HepG2 (cell line): ENCODE results near the gene PWP1. TPM values are rescaled to one million over a fixed set of nuclear protein-coding genes. Genes with fewer than 3 reads are reported as not detected.

Experiments
- MLLT10 ChIP-seq: sonication (generic); formaldehyde crosslinking; IDR thresholded peaks from 2 replicates; pipeline ENCODE4 v1.4.0; 2020; ENCODE audit warnings: missing genetic modification reagents
- POGK ChIP-seq: sonication (generic); formaldehyde crosslinking; conservative IDR thresholded peaks from 2 replicates; pipeline ENCODE4 v1.8.0; 2022; ENCODE audit warnings: mild to moderate bottlenecking, moderate library complexity, missing genetic modification reagents
- TAF15 ChIP-seq: fragments of 200-400 bp; formaldehyde crosslinking; IDR thresholded peaks from one replicate; pipeline ENCODE4 v1.6.1; 2018; ENCODE audit warnings: mild to moderate bottlenecking, low read depth, low read length; ENCODE audit not compliant: poor library complexity, severe bottlenecking
- TCF7L2 ChIP-seq: IDR thresholded peaks from 2 replicates; pipeline ENCODE4 v1.6.1; 2011; ENCODE audit warnings: mild to moderate bottlenecking, low read depth, low read length, moderate library complexity
- ZNF407 ChIP-seq: sonication (generic); formaldehyde crosslinking; IDR thresholded peaks from one replicate; pipeline ENCODE4 v1.5.1; 2020; ENCODE audit warnings: mild to moderate bottlenecking, missing genetic modification reagents; ENCODE audit errors: not compliant biosample characterization
- polyA plus RNA-seq, 8 experiments: library from polyadenylated mRNA; depleted of rRNA in 3 of 8; stranded (reverse) in 7 of 8; unstranded in 1 of 8; fragments of >200 nt; fragmentation: Illumina TruSeq in 4 of 8; extraction: Trizol in 4 of 8; gene quantifications; 2 replicates each; pipeline versions ENCODE4 v1.2.1 to v1.2.3, GENCODE V29; 2011 to 2016; ENCODE audit warnings: low read depth in 4 of 8, missing spikeins in 1 of 8, mixed read lengths in 1 of 8; ENCODE audit not compliant: insufficient read depth in 1 of 8
- total RNA-seq, 5 experiments: library from RNA; depleted of rRNA; stranded (reverse); fragments of >200 nt; fragmentation: Illumina TruSeq; extraction: Trizol; gene quantifications; 2 replicates each; pipeline ENCODE4 v1.2.3, GENCODE V29; 2016; ENCODE audit warnings: low read depth in 1 of 5

PWP1 gene
- total and polyA plus RNA-seq, 2 of the 13 experiments (the other 11 are each of a cell fraction or from before 2014, with no cell fraction given): 65.9 to 70.2 TPM

- no peak for TF ChIP-seq POGK (CRISPR knock-in tag)
- no peak for TF ChIP-seq TAF15
- no peak for TF ChIP-seq TCF7L2
- TF ChIP-seq MLLT10 (CRISPR knock-in tag): no peak
- no peak for TF ChIP-seq ZNF407 (CRISPR knock-in tag)
Measured at GRCh38 chr12:107657621-107658020, 28.0 kb upstream of the PWP1 start (continued).
